LNCaP clone FGC (cell line): ENCODE data around the gene FBXO21.
"Not testable (repeated sequence)": the region's sequence is repeated elsewhere in the genome, so short reads cannot be mapped to it uniquely, and the experiment has no call there.

Experiments used
- DNase-seq: peaks from one replicate; pipeline ENCODE4 v3.0.0-alpha.2; 2011; ENCODE audit warnings: low read depth
- H3K4me3 ChIP-seq: 2 replicates; pipeline ENCODE4 v1.5.1; 2011; ENCODE audit warnings: mild to moderate bottlenecking, low read depth, low read length, control low read depth
- TF ChIP-seq, protein P1 (sequence below): IDR thresholded peaks from 2 replicates; pipeline ENCODE4 v1.5.1; 2012; ENCODE audit warnings: mild to moderate bottlenecking; ENCODE audit not compliant: control insufficient read depth, insufficient read depth; ENCODE audit errors: extremely low read depth

FBXO21 gene

DNA sequence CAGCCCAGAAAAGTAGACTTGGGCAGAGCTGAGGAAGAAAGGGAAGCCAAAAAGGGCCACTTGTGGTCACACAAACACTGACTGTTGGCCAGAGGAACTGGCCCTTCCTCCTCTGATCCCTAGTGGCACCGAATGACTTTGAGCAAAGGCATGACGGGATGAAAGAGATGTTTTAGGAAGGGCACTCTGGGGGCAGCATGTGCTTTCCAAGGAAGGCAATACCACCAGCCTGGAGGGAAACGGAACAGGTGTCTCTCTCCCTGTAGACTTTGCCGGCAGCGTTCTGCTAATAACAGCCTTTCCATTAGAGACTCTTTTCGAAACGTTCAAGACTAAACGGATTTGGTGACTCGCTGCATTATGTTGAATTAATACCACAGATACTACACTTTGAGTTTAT lies 12.3 kb upstream of the FBXO21 start:
- no peak for DNase-seq
- no peak overlapping the region for H3K4me3 ChIP-seq
- TF ChIP-seq, protein P1, sequence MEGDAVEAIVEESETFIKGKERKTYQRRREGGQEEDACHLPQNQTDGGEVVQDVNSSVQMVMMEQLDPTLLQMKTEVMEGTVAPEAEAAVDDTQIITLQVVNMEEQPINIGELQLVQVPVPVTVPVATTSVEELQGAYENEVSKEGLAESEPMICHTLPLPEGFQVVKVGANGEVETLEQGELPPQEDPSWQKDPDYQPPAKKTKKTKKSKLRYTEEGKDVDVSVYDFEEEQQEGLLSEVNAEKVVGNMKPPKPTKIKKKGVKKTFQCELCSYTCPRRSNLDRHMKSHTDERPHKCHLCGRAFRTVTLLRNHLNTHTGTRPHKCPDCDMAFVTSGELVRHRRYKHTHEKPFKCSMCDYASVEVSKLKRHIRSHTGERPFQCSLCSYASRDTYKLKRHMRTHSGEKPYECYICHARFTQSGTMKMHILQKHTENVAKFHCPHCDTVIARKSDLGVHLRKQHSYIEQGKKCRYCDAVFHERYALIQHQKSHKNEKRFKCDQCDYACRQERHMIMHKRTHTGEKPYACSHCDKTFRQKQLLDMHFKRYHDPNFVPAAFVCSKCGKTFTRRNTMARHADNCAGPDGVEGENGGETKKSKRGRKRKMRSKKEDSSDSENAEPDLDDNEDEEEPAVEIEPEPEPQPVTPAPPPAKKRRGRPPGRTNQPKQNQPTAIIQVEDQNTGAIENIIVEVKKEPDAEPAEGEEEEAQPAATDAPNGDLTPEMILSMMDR: no peak

DNA sequence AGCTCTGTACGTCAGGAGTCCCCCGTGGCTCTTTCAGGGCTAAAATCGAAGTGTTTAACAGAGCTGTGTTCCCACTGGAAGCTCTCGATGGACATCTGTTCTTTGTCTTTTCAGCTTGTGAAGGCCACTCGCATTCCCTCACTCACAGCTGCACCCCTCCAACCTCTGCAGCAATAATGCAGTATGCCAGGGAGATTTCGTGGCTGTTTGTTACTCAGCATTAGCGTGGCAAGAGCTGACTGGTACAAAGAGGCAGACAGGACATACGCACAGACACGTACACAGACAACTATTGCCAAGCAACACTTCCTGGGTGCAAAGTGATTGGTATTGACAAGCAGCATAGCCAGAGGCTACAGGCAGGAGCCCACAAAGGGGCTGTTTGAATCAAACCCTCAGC lies 11.8 kb upstream of the FBXO21 start:
- H3K4me3 ChIP-seq: no peak overlapping the region
- TF ChIP-seq, protein P1: no peak
- no peak for DNase-seq

DNA sequence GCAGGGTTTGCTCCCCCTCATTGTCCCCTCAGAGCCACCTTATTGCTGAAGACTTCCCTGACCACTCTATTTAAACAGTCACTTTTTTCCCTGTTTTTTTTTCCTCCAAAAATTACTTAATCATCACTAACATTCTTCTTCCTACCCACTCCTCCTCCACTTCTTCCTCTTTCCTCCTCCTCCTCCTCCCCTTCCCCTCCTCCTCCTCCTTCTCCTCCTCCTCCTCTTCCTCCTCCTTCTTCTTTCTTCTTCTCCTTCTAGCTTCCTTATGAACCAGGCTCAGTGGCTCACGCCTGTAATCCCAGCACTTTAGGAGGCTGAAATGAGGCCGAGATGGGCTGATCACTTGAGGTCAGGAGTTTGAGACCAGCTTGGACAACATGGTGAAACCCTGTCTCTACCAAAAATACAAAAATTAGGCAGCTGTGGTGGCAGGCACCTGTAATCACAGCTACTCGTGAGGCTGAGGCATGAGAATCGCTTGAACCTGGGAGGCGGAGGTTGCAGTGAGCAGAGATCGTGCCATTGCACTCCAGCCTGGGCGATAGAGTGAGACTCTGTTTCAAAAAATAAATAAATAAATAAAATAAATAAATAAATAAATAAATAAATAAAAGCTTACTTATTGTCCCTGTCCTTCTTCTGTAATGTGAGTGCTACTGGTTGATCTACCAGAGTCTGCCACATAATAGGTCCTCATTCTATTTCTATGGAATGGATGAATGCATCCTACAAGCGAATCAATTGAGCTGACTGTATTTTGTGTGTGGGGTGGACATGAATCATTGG lies 9.9 kb upstream of the FBXO21 start:
- not testable (repeated sequence) for DNase-seq, H3K4me3 ChIP-seq

- H3K4me3 ChIP-seq, DNase-seq: not testable (repeated sequence)
Observed at GRCh38 chr12:117196334-117196733, 6.1 kb upstream of the FBXO21 start.

GRCh38 chr12:117195027-117195426 lies 4.8 kb upstream of the FBXO21 start:
- H3K4me3 ChIP-seq, DNase-seq: not testable (repeated sequence)

- DNase-seq: no peak
- TF ChIP-seq, protein P1: no peak
- no peak overlapping the region for H3K4me3 ChIP-seq
Observed at GRCh38 chr12:117193903-117194302, 3.6 kb upstream of the FBXO21 start.

DNA sequence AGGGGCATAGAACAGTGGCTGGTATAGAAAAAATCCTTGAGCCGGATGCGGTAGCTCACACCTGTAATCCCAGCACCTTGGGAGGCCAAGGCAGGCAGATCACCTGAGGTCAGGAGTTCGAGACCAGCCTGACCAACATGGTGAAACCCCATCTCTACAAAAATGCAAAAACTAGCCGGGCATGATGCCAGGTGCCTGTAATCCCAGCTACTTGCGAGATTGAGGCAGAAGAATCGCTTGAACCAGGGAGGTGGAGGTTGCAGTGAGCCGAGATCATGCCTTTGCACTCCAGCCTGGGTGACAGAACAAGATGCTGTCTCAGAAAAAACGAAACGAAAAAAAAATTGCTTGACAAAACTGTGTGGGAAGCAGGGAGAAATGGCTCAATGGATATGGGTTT lies 2.3 kb upstream of the FBXO21 start:
- not testable (repeated sequence) for DNase-seq, H3K4me3 ChIP-seq

GRCh38 chr12:117192057-117192456 lies 1.8 kb upstream of the FBXO21 start:
- no peak overlapping the region for H3K4me3 ChIP-seq
- TF ChIP-seq, protein P1: no peak
- DNase-seq: no peak

GRCh38 chr12:117189725-117190209 lies 503 bp downstream of the FBXO21 start:
- TF ChIP-seq, protein P1: no peak
- H3K4me3 ChIP-seq: peak overlapping the region; percentile 73
- DNase-seq: no peak
